Spleen (tissue), 11 donors: ENCODE data around the gene MAP7D1. TPM values are rescaled to one million over a fixed set of nuclear protein-coding genes. Genes with fewer than 3 reads are reported as not detected.

ENCODE experiments used
- DNase-seq: peaks from one replicate; pipeline ENCODE4 v3.0.0-alpha.2; 2020
- H3K27ac ChIP-seq, 8 donors: fragments of 200-600 bp; sonication (generic) in 7 of 8; 1 replicate in 4 of 8; 2 replicates in 4 of 8; pipeline versions ENCODE4 v1.5.0 to v1.8.0; 2016 to 2021; ENCODE audit warnings: inconsistent platforms in 4 of 8, mild to moderate bottlenecking in 4 of 8, moderate library complexity in 1 of 8
- H3K27me3 ChIP-seq, 7 donors: fragments of 200-600 bp; sonication (generic) in 6 of 7; replicated peaks in 1 of 7; 1 replicate in 4 of 7; 2 replicates in 3 of 7; pipeline versions ENCODE4 v1.5.0 to v1.8.0; 2016 to 2021; ENCODE audit warnings: inconsistent platforms in 3 of 7, mild to moderate bottlenecking in 1 of 7
- H3K36me3 ChIP-seq, 6 donors: fragments of 200-600 bp; sonication (generic) in 5 of 6; 1 replicate in 4 of 6; 2 replicates in 2 of 6; pipeline versions ENCODE4 v1.5.0 to v1.8.0; 2016 to 2021; ENCODE audit warnings: inconsistent platforms in 2 of 6
- H3K4me1 ChIP-seq, 6 donors: fragments of 200-600 bp; sonication (generic) in 5 of 6; 1 replicate in 3 of 6; 2 replicates in 3 of 6; pipeline versions ENCODE4 v1.5.0 to v1.8.0; 2016 to 2021; ENCODE audit warnings: inconsistent platforms in 3 of 6
- H3K4me3 ChIP-seq, 8 donors: fragments of 200-600 bp; sonication (generic) in 7 of 8; 1 replicate in 4 of 8; 2 replicates in 4 of 8; pipeline versions ENCODE4 v1.5.0 to v1.8.0; 2016 to 2021; ENCODE audit warnings: inconsistent platforms in 4 of 8, mild to moderate bottlenecking in 4 of 8, moderate library complexity in 2 of 8
- H3K9me3 ChIP-seq, 8 donors: fragments of 200-600 bp; sonication (generic) in 7 of 8; 1 replicate in 4 of 8; 2 replicates in 4 of 8; pipeline versions ENCODE4 v1.5.0 to v1.8.0; 2016 to 2021; ENCODE audit warnings: inconsistent platforms in 4 of 8
- POLR2A ChIP-seq, 3 donors: fragments of 450-650 bp; IDR thresholded peaks; one replicate each; pipeline ENCODE4 v1.5.1; 2017; ENCODE audit warnings: antibody characterized with exemption in 3 of 3, mild to moderate bottlenecking in 1 of 3
- POLR2AphosphoS5 ChIP-seq, 3 donors: sonication (generic); formaldehyde crosslinking; IDR thresholded peaks; one replicate each; pipeline ENCODE4 v1.5.1; 2017; ENCODE audit warnings: antibody characterized with exemption in 3 of 3
- WGBS, 5 donors: extraction: QIAGEN DNeasy Blood & Tissue Kit in 3 of 5; methylation state at CpG; one replicate each; pipeline versions ENCODE4 v1.1.5 to v1.1.7; 2013 to 2018; 5-methylcytosine and 5-hydroxymethylcytosine counted together
- intact Hi-C: fragments of 100-400 bp; cut with DNase I; formaldehyde crosslinking; loops from one replicate; pipeline ENCODE4 v1.15.0; 2023; ENCODE audit warnings: low total_unique reads
- polyA plus RNA-seq, 3 donors: library from polyadenylated mRNA; stranded (reverse); fragments of 200-250 nt; gene quantifications; one replicate each; pipeline ENCODE4 v1.2.1, GENCODE V29; 2013
- total RNA-seq, 7 donors: library from RNA; depleted of rRNA in 3 of 7; stranded (reverse); fragments of >200 nt in 3 of 7; fragmentation: NEBNext Ultra II Directional in 4 of 7; extraction: Animal tissue kit (Norgen Biotek cat#: 25700) in 4 of 7; gene quantifications; one replicate each; pipeline versions ENCODE4 v1.1.0 to v1.2.1, GENCODE V29; 2016 to 2021
- TF ChIP-seq, protein P1 (sequence below), 11 experiments: fragments of 200-600 bp in 7 of 11; fragments of 450-650 bp in 4 of 11; sonication (generic) in 4 of 11; IDR thresholded peaks in 8 of 11; conservative IDR thresholded peaks in 3 of 11; 1 replicate in 7 of 11; 2 replicates in 4 of 11; pipeline versions ENCODE4 v1.4.0 to v1.8.0; 2016 to 2021; ENCODE audit warnings: antibody characterized with exemption in 11 of 11, inconsistent platforms in 4 of 11, mild to moderate bottlenecking in 1 of 11
- donor health status: healthy with polysubstance abuse.
- donor health status: DM: no; HTN: no; CAD: no; lungs with moderate emphysema.
- donor health status: DM: no; HTN: no; CAD: no.
- donor health status: Bipolar disorder and iron deficiency.
- donor health status: healthy.
- donor health status: DM: no; HTN: no; CAD: no.
- donor health status: DM: yes; HTN: yes; CAD: no.

Gene MAP7D1
- total and polyA plus RNA-seq, 10 donors: 30.4 to 116 (median 88.0) TPM

DNA sequence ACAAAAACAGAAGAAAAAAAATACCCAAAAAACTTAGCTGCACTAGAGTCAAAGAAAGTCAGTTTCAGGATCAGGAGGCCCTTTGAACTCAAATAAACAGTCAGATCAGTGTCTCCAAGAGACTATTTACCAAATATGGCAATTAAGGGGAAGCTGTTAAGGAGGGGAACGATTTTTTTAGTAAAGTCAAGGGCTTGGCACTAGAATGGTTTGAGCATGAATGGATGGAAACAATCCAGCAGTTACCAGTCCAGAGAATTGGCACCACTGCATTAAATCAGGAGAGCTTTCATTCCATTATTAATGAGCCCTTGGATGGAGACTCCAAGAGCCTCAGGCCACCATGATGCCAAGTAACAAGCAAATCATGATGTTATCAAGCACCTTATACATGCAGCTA is 13.8 kb upstream of the MAP7D1 start:
- peak overlapping the region in 4 of 8 donors; percentile 21 to 62 (median 39) for H3K27ac ChIP-seq
- no peak overlapping the region for H3K4me3 ChIP-seq
- H3K4me1 ChIP-seq: peaks cover 8 to 65% (median 35%) of the 10 kb centered on the region in 6 donors
- peaks cover 0 to 53% (median 25%) of the 10 kb centered on the region in 6 donors for H3K36me3 ChIP-seq
- no peaks in the 10 kb centered on the region for H3K27me3 ChIP-seq
- no peaks in the 10 kb centered on the region for H3K9me3 ChIP-seq
- TF ChIP-seq, protein P1, sequence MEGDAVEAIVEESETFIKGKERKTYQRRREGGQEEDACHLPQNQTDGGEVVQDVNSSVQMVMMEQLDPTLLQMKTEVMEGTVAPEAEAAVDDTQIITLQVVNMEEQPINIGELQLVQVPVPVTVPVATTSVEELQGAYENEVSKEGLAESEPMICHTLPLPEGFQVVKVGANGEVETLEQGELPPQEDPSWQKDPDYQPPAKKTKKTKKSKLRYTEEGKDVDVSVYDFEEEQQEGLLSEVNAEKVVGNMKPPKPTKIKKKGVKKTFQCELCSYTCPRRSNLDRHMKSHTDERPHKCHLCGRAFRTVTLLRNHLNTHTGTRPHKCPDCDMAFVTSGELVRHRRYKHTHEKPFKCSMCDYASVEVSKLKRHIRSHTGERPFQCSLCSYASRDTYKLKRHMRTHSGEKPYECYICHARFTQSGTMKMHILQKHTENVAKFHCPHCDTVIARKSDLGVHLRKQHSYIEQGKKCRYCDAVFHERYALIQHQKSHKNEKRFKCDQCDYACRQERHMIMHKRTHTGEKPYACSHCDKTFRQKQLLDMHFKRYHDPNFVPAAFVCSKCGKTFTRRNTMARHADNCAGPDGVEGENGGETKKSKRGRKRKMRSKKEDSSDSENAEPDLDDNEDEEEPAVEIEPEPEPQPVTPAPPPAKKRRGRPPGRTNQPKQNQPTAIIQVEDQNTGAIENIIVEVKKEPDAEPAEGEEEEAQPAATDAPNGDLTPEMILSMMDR (IDR thresholded peaks at IDR 0.05 in 8 of 11, conservative IDR thresholded peaks at IDR 0.05 in 3 of 11): no peak
- no peak for TF ChIP-seq POLR2AphosphoS5 (IDR thresholded peaks at IDR 0.05)
- no peak for TF ChIP-seq POLR2A (IDR thresholded peaks at IDR 0.05)
- 8 to 20% (median 16%) methylated on average over 1 of the region's 1 CpG for WGBS, 5 donors
- DNase-seq: no peak
- intact Hi-C loops: no loop called here

DNA sequence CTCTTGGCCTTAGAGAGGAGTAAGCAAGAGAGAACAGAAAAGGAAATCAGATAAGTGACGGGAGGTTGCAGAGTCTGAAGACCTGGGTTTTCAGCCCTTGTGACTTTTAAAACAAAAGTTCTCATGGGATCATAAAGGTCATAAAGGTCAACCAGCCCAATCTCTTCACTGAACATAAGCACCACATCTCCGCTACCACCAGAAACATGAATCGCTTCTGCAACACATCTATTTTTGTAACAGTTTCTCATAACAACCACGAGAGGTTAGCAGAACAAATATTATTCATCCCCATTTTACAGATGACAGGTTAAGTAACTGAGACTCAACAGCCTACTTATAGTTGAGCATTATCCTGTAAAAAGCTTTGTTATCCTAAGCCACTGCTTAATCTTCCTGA is 12.5 kb upstream of the MAP7D1 start:
- intact Hi-C loops: no loop called here
- peaks cover 17 to 78% (median 48%) of the 10 kb centered on the region in 6 donors for H3K4me1 ChIP-seq
- H3K27ac ChIP-seq: no peak overlapping the region
- H3K9me3 ChIP-seq: no peaks in the 10 kb centered on the region
- WGBS, 5 donors: 70 to 80% (median 75%) methylated on average over 4 of the region's 4 CpGs
- H3K36me3 ChIP-seq: peaks cover 0 to 40% (median 12%) of the 10 kb centered on the region in 6 donors
- no peaks in the 10 kb centered on the region for H3K27me3 ChIP-seq
- no peak overlapping the region for H3K4me3 ChIP-seq
- no peak for DNase-seq
- TF ChIP-seq POLR2A (IDR thresholded peaks at IDR 0.05): no peak
- no peak for TF ChIP-seq POLR2AphosphoS5 (IDR thresholded peaks at IDR 0.05)

DNA sequence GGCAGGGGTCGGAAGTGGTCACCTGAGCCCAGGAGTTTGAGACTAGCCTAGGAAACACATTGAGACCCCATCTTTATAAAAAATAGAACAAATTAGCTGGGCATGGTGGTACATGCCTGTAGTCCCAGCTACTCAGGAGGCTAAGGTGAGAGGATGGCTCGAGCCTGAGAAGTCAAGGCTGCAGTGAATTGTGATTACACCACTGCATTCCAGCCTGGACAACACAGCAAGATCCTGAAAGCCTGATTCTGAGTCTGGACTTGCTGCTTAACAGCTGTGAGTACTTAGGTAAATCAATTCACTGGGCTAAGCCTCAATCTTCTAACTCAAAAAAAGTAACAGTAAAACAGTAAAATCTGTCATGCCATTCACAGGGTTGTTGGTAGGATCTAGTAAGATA is 11.5 kb upstream of the MAP7D1 start:
- Histone ChIP-seq H3K4me3 (no peak overlapping the region), H3K4me1 (peaks cover 19 to 83% (median 51%) of the 10 kb centered on the region in 6 donors), H3K27ac (no peak overlapping the region), H3K9me3 (no peaks in the 10 kb centered on the region), H3K36me3 (peaks cover 0 to 30% (median 4%) of the 10 kb centered on the region in 6 donors), H3K27me3 (no peaks in the 10 kb centered on the region)
- 84 to 98% (median 93%) methylated on average over 2 of the region's 2 CpGs for WGBS, 5 donors
- no peak for DNase-seq
- TF ChIP-seq POLR2AphosphoS5 (IDR thresholded peaks at IDR 0.05) (no peak), POLR2A (IDR thresholded peaks at IDR 0.05) (no peak)
- TF ChIP-seq, protein P1 (IDR thresholded peaks at IDR 0.05 in 8 of 11, conservative IDR thresholded peaks at IDR 0.05 in 3 of 11): no peak
- intact Hi-C loops: no loop called here

DNA sequence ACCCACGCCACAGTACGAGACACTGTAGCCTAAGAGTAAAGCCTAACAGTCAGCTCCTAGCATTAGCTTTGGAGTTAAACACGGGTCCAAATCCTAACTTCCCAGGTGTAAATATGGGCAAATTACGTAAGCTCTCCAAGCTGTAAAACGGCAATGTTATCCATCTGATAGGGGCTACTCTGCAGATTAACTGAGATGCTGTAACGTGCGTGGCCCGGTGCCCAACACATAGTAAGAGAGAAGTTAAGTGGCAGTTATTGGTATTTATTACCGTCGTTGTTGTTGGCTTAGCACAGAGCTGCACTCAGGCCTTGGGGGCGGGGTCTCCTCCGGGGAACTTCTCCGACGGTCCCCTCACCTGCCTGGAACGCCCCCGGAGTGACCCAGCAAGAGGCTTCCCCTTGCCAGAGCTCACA is 7.1 kb upstream of the MAP7D1 start:
- Histone ChIP-seq H3K27ac (peak overlapping the region; percentile 79 to 100 (median 92)), H3K36me3 (peaks cover 0 to 15% (median 0%) of the 10 kb centered on the region in 6 donors), H3K27me3 (no peaks in the 10 kb centered on the region), H3K9me3 (no peaks in the 10 kb centered on the region), H3K4me3 (peak overlapping the region; percentile 63 to 92 (median 82)), H3K4me1 (peaks cover 39 to 84% (median 61%) of the 10 kb centered on the region in 6 donors)
- TF ChIP-seq POLR2A (IDR thresholded peaks at IDR 0.05): no peak
- TF ChIP-seq, protein P1 (IDR thresholded peaks at IDR 0.05 in 8 of 11, conservative IDR thresholded peaks at IDR 0.05 in 3 of 11): no peak
- TF ChIP-seq POLR2AphosphoS5 (IDR thresholded peaks at IDR 0.05): no peak
- intact Hi-C loops: no loop called here
- WGBS, 5 donors: 2 to 6% (median 5%) methylated on average over 12 to 16 of the region's 16 CpGs
- DNase-seq: no peak
